Measurements from ENCODE around the gene ZBTB9. TPM values are rescaled to one million over a fixed set of nuclear protein-coding genes. Genes with fewer than 3 reads are reported as not detected.
A peak's percentile ranks its signal among the peaks of the same experiment; 100 is the strongest.

Gene ZBTB9, protein sequence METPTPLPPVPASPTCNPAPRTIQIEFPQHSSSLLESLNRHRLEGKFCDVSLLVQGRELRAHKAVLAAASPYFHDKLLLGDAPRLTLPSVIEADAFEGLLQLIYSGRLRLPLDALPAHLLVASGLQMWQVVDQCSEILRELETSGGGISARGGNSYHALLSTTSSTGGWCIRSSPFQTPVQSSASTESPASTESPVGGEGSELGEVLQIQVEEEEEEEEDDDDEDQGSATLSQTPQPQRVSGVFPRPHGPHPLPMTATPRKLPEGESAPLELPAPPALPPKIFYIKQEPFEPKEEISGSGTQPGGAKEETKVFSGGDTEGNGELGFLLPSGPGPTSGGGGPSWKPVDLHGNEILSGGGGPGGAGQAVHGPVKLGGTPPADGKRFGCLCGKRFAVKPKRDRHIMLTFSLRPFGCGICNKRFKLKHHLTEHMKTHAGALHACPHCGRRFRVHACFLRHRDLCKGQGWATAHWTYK
- polyA plus RNA-seq (ENCODE audit: insufficient read length in 12 of 12): 1 to 10 TPM in 11 of 12 donors, not detected in 1; 3.9 to 8.5 (median 6.6) TPM
- long read RNA-seq, donor 1, partial matches to known transcripts: 0 of 4 reads
- long read RNA-seq, donor 1, other reads (novel, unspliced or antisense): 0 of 4 reads
- long read RNA-seq, donor 2, transcript ZBTB9-201 (2 exons, 2,716 nt): major isoform, 7 of 7 reads
- long read RNA-seq, donor 2, partial matches to known transcripts: 0 of 7 reads
- long read RNA-seq, donor 2, other reads (novel, unspliced or antisense): 0 of 7 reads
- long read RNA-seq, donor 3, partial matches to known transcripts: 0 of 2 reads
- long read RNA-seq, donor 3, other reads (novel, unspliced or antisense): 0 of 2 reads
- long read RNA-seq, donor 4: 0 reads
- long read RNA-seq, donor 5, transcript ZBTB9-201 (2 exons, 2,716 nt): major isoform, 6 of 6 reads
- long read RNA-seq, donor 5, partial matches to known transcripts: 0 of 6 reads
- long read RNA-seq, donor 5, other reads (novel, unspliced or antisense): 0 of 6 reads
- long read RNA-seq, donor 6, partial matches to known transcripts: 0 of 2 reads
- long read RNA-seq, donor 6, other reads (novel, unspliced or antisense): 0 of 2 reads
- long read RNA-seq, donor 7, partial matches to known transcripts: 0 of 1 reads
- long read RNA-seq, donor 7, other reads (novel, unspliced or antisense): 0 of 1 reads
- long read RNA-seq, donor 8, partial matches to known transcripts: 0 of 4 reads
- long read RNA-seq, donor 8, other reads (novel, unspliced or antisense): 0 of 4 reads
- long read RNA-seq, donor 9: 0 reads
- long read RNA-seq, donor 10: 0 reads
- long read RNA-seq, donor 11, partial matches to known transcripts: 0 of 4 reads
- long read RNA-seq, donor 11, other reads (novel, unspliced or antisense): 0 of 4 reads

GRCh38 chr6:33454009-33454946, at the start of gene ZBTB9:
TSS of gene ZBTB9 (plus strand) at chr6:33454576. CDS start at chr6:33455101, 525 bp downstream.
- DNase-seq: peak; percentile 96

DNA sequence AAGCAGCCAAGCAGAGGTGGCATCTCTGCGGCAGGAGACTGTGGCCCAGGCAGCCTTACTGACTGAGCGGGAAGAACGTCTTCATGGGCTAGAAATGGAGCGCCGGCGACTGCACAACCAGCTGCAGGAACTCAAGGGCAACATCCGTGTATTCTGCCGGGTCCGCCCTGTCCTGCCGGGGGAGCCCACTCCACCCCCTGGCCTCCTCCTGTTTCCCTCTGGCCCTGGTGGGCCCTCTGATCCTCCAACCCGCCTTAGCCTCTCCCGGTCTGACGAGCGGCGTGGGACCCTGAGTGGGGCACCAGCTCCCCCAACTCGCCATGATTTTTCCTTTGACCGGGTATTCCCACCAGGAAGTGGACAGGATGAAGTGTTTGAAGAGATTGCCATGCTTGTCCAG, 49.5 kb upstream of the ZBTB9 start:
- DNase-seq: no peak

DNA sequence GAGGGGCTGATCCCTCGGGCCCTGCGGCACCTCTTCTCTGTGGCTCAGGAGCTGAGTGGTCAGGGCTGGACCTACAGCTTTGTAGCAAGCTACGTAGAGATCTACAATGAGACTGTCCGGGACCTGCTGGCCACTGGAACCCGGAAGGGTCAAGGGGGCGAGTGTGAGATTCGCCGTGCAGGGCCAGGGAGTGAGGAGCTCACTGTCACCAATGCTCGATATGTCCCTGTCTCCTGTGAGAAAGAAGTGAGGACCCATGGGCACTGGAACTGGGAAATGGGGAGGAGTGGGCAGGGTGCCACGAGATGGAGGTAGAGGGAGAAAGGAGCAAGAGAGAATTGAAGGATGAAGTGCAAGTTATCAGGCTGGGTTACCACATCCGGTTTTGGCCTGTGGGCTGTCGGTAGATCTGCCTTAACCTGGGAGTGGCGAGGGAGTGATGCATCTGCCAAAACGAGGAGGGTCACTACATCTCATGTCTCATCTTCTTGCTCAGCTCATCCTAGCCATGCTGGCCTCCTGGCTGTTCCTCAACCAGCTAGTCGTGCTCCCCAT, 48.9 kb upstream of the ZBTB9 start:
- DNase-seq: no peak

- no peak for DNase-seq
Measured at GRCh38 chr6:33406126-33406525, 48.2 kb upstream of the ZBTB9 start.

DNA sequence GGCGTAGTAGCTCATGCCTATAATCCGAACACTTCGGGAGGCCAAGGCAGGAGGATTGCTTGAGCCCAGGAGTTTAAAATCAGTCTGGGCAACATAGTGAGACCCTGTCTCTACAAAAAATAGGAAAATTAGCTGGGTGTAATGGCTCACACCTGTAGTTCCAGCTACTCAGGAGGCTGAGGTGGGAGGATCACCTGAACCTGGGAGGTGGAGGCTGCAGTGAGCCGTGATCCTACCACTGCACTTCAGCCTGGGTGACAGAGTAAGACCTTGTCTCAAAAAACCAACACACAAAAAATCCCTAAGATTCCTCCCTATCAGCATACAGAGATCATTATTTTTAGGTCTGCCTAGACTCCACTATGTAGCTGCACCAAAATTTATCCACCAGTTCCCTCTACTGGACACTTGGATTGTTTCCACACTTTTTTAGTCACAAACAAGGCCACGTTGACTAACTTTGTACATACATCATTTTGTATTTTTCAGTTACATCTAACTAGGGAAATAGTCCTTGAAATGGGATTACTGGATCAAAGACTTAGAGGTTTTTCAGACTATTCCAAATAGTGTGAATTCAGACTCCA, 47.2 kb upstream of the ZBTB9 start:
- DNase-seq: no peak

DNA sequence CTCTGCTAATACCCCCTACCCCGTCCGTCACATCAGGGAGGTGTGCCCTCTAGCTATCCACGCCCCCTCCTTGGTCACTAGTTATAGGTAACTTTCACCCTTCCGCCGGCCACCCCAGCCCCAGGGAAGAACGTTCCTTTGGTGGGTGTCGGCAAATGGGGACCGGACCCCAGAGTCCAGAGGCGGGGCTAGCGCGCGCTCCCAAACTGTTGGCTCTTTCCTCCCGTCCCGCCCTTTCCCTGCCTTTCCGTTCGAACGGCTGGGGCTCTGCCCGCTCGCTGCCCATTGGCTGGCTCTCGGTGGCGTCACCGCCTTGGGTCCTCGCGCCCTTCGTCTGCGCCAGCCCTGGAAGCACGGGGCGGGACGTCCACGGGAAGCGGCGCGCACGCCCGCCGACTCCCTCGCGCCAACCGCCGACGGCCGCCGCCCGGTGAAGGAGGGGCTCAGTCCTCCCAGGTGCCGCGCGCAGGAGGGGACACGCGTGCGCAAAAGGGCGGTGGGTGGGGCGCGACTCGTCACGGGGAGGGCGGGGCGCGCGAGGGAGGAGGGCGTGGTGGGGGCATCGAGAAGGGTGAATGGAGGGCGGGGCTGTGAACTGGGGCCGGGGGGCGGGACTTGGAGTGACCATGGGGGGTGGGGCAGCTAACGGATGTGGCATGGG, 44.2 kb upstream of the ZBTB9 start:
- DNase-seq: peak; percentile 96

DNA sequence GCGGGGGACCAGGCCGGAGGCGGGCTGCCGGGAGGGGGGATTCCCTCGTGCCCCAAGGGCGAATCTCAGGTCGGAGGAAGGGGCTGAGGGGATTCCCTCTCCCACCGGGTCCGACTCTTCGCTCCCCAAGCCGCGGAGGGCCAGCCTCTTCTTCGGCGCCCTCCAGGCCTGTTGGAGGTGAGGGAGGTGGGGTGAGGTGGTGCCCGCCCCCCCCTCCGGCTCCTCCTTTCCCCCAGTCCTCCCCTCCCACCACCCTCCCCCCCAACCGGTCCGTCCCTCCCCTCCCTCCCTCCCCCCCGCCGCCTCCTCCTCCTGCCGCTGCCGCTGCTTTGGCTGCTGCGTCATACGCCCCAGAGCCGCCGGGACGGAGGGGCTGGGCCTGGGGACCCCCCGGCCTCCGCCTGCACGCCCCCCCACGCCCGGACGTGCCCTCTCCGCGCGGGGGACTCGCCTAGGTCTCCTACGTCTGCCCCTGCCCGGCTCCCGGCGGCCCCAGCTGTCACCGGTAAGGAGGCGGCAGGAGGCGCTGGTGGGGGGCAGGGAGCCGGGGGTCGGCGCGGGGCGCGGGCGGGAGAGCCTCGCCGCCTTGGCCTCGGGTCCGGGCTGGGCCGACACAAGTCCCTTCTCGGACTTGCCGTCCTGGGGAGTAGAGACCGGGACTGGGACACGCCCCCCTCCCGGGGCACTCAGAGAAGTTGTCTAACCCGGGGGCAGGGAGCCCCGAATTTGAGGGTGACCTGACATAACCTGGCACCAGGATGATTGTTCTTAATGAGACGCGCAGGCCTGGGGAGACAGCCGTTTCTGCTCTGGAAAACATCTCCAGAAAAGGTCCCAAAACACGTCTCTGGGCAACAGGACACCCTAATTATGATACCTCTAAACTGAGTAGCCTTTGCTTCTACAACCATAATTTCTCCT, 43.4 kb upstream of the ZBTB9 start, which contains the start of gene PHF1:
PHF1 (plus strand) TSS at position 304 of the 921 bp plus-strand sequence. CDS start 1,250 bp downstream, outside the sequence.
- DNase-seq: no peak

GRCh38 chr6:33411632-33412005, 42.8 kb upstream of the ZBTB9 start:
- no peak for DNase-seq

GRCh38 chr6:33412140-33413009, 42.0 kb upstream of the ZBTB9 start:
- no peak for DNase-seq

- no peak for DNase-seq
Measured at GRCh38 chr6:33413241-33414120, 40.9 kb upstream of the ZBTB9 start.

- no peak for DNase-seq
Measured at GRCh38 chr6:33414592-33415271, 39.6 kb upstream of the ZBTB9 start.

GRCh38 chr6:33415831-33416230, 38.5 kb upstream of the ZBTB9 start:
- DNase-seq: no peak

GRCh38 chr6:33416386-33417127, 37.8 kb upstream of the ZBTB9 start:
- DNase-seq: no peak

- DNase-seq: no peak
Measured at GRCh38 chr6:33417128-33417902, 37.1 kb upstream of the ZBTB9 start.
